Pancreas (tissue), 10 donors: ENCODE measurements around the gene DPP9. TPM values are rescaled to one million over a fixed set of nuclear protein-coding genes. Genes with fewer than 3 reads are reported as not detected.

ENCODE experiments used
- ATAC-seq, 4 donors: fragments of 200-7000 bp; cut with Tn5 transposase; one replicate each; pipeline versions ENCODE4 v1.8.0 to v1.9.1; 2020; ENCODE audit warnings: mild to moderate bottlenecking in 4 of 4, moderate library complexity in 4 of 4
- DNase-seq, 6 donors: peaks; one replicate each; pipeline ENCODE4 v3.0.0-alpha.2; 2020
- FAIRE-seq: peaks from 2 replicates; lab custom pipeline; 2012; peaks lifted over from hg19 to GRCh38; lab: Jason Lieb, UNC
- H3K27ac ChIP-seq, 4 donors: fragments of 200-600 bp; sonication (generic); 1 replicate in 3 of 4; 2 replicates in 1 of 4; pipeline versions ENCODE4 v1.5.0 to v1.8.0; 2020
- H3K27me3 ChIP-seq, 4 donors: fragments of 200-600 bp; one replicate each; pipeline ENCODE4 v1.8.0; 2021
- H3K36me3 ChIP-seq, 3 donors: fragments of 200-600 bp; sonication (generic) in 1 of 3; one replicate each; pipeline versions ENCODE4 v1.5.0 to v1.8.0; 2020 to 2021
- H3K4me1 ChIP-seq, 3 donors: fragments of 200-600 bp; one replicate each; pipeline ENCODE4 v1.8.0; 2021
- H3K4me3 ChIP-seq, 4 donors: fragments of 200-600 bp; sonication (generic) in 2 of 4; one replicate each; pipeline versions ENCODE4 v1.5.0 to v1.8.0; 2020 to 2021
- H3K9me3 ChIP-seq, 4 donors: fragments of 200-600 bp; one replicate each; pipeline ENCODE4 v1.8.0; 2021
- CTCF ChIP-seq, 4 donors: fragments of 200-600 bp; sonication (generic) in 3 of 4; IDR thresholded peaks; one replicate each; pipeline versions ENCODE4 v1.5.0 to v1.8.0; 2021; ENCODE audit warnings: antibody characterized with exemption in 4 of 4
- WGBS, 2 donors: extraction: QIAGEN DNeasy Blood & Tissue Kit; methylation state at CpG; one replicate each; pipeline ENCODE4 v1.1.7; 2013; 5-methylcytosine and 5-hydroxymethylcytosine counted together
- intact Hi-C, 3 donors: fragments of 100-400 bp; cut with DNase I; formaldehyde crosslinking; loops; one replicate each; pipeline versions ENCODE4 v1.11.1 to v1.14.2; 2022
- polyA plus RNA-seq, 2 donors: library from polyadenylated mRNA; stranded (reverse); fragments of 200-250 nt; gene quantifications; one replicate each; pipeline ENCODE4 v1.2.3, GENCODE V29; 2013
- total RNA-seq, 6 donors: library from RNA; stranded (reverse); fragmentation: NEBNext Ultra II Directional in 4 of 6; extraction: Animal tissue kit (Norgen Biotek cat#: 25700) in 4 of 6; gene quantifications; one replicate each; pipeline versions ENCODE4 v1.2.1 to v1.2.4, GENCODE V29; 2021 to 2023
- donor health status: healthy with polysubstance abuse.
- donor health status: DM: no; HTN: no; CAD: no; lungs with moderate emphysema.
- donor health status: DM: no; HTN: no; CAD: no.
- donor health status: control.
- donor health status: control.
- donor health status: Bipolar disorder and iron deficiency.
- donor health status: DM: yes; HTN: yes; CAD: no.
- donor health status: DM: no; HTN: no; CAD: no.
- donor health status: DM: no; HTN: no; CAD: no.
- donor health status: DM: yes; HTN: yes; CAD: no.

The DPP9 gene
- total and polyA plus RNA-seq, 8 donors, result 19.0 to 47.4 (median 26.1) TPM

- 96 to 97% methylated on average over 8 of the region's 8 CpGs for WGBS, 2 donors
- intact Hi-C loops, result no loop called here
- peaks cover 4 to 60% (median 38%) of the 10 kb centered on the region in 3 donors for H3K36me3 ChIP-seq
- no peak overlapping the region for H3K4me3 ChIP-seq
- FAIRE-seq (no peak), DNase-seq (no peak), ATAC-seq (no peak)
- no peaks in the 10 kb centered on the region for H3K4me1 ChIP-seq
- H3K27me3 ChIP-seq, result no peaks in the 10 kb centered on the region
- H3K9me3 ChIP-seq, result no peaks in the 10 kb centered on the region
- H3K27ac ChIP-seq, result no peak overlapping the region
- no peak for TF ChIP-seq CTCF (IDR thresholded peaks at IDR 0.05)
Measured at GRCh38 chr19:4657835-4658234, 65.8 kb downstream of the DPP9 start.

DNA sequence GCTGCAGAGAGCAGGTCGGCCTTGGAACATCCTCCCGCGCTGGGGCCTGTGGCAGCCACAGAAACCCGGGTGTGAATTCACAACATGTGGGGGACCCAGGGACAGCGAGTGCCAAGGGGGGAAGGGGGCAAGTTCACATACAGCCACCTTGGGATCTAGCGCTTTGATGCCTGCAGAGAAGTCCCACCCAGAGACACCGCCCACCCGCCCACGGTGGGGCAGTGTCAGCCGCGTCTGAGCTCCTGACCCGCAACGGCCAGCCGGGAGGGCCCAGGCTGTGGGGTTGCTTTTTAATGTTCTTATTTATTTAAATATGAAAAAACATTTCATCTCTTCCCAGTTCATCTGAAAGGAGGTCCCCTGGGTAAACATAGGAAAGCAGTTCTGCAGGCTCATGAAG lies 66.4 kb downstream of the DPP9 start:
- H3K27me3 ChIP-seq, result no peaks in the 10 kb centered on the region
- no peaks in the 10 kb centered on the region for H3K4me1 ChIP-seq
- H3K9me3 ChIP-seq, result no peaks in the 10 kb centered on the region
- no peak overlapping the region for H3K27ac ChIP-seq
- ATAC-seq (no peak), DNase-seq (no peak), FAIRE-seq (no peak)
- H3K36me3 ChIP-seq, result peaks cover 4 to 57% (median 34%) of the 10 kb centered on the region in 3 donors
- intact Hi-C loops, result no loop called here
- no peak for TF ChIP-seq CTCF (IDR thresholded peaks at IDR 0.05)
- H3K4me3 ChIP-seq, result no peak overlapping the region
- 84% methylated on average over 14 of the region's 14 CpGs for WGBS, 2 donors

GRCh38 chr19:4656102-4656501 lies 67.5 kb downstream of the DPP9 start:
- Histone ChIP-seq H3K27ac (no peak overlapping the region), H3K4me3 (no peak overlapping the region), H3K27me3 (no peaks in the 10 kb centered on the region), H3K36me3 (peaks cover 4 to 45% (median 29%) of the 10 kb centered on the region in 3 donors), H3K4me1 (no peaks in the 10 kb centered on the region), H3K9me3 (no peaks in the 10 kb centered on the region)
- intact Hi-C loops, result no loop called here
- no peak for FAIRE-seq
- no peak for DNase-seq
- peak in 1 of 4 donors; percentile 2 for ATAC-seq
- 80 to 84% methylated on average over 8 of the region's 8 CpGs for WGBS, 2 donors
- no peak for TF ChIP-seq CTCF (IDR thresholded peaks at IDR 0.05)

DNA sequence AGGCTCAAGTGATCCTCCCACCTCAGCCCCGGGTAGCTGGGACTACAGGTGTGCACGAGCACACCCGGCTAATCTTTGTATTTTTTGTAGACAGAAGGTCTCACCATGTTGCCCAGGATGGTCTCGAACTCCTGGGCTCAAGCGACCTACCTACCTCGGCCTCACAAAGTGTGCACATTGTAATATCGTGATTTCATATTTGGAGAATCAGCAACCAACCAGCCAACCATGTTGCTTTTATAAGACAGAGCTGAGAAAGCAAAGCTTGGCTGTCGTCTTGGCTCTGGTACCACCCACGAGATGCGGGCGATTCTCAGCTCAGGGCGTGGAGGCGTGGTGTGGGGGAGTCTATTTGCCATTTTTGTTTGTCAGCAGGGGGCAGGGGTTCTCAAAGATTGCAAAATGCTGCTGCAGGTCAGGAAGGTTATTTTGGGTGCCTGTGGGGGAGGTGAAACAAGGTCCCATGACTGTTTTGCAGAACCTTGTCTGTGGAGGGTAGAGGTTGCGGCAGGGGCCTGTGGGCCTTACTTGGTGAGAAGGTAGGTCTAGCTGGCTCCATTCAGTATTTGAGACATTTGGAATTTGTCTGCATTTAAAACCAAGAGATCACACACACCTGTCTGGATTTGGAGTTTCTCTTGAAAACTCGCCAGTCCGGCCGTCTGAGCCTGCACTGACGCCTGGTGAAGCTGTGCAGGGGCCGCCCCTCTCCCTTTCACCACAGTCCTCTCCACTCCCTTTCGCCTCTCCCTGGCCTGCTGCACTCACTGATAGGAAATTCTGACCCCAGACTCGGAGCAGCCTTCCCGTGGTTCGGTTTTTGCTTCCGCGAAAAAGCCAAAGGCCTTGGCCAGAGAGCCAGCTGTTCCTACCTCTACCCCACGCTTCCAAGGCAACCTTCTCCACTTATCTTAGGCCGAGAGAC lies 68.9 kb downstream of the DPP9 start:
- DNase-seq (no peak), FAIRE-seq (no peak), ATAC-seq (peak in 1 of 4 donors; percentile 5)
- peaks cover 4 to 38% (median 23%) of the 10 kb centered on the region in 3 donors for H3K36me3 ChIP-seq
- TF ChIP-seq CTCF (IDR thresholded peaks at IDR 0.05), result no peak
- WGBS, 2 donors, result 78% methylated on average over 27 of the region's 27 CpGs
- no peak overlapping the region for H3K4me3 ChIP-seq
- no peak overlapping the region for H3K27ac ChIP-seq
- intact Hi-C loops, result no loop called here
- H3K9me3 ChIP-seq, result no peaks in the 10 kb centered on the region
- H3K27me3 ChIP-seq, result no peaks in the 10 kb centered on the region
- H3K4me1 ChIP-seq, result no peaks in the 10 kb centered on the region
